Sigmoid colon (tissue), 4 donors: ENCODE data around the gene EEPD1.

Experiments
- CTCF ChIP-seq, 4 experiments: fragments of 450-650 bp in 3 of 4; fragments of 200-600 bp in 1 of 4; IDR thresholded peaks; one replicate each; pipeline ENCODE4 v1.5.1; 2016 to 2019; ENCODE audit warnings: antibody characterized with exemption in 4 of 4, mild to moderate bottlenecking in 3 of 4, moderate library complexity in 2 of 4
- EP300 ChIP-seq, 4 donors: sonication (generic); formaldehyde crosslinking; IDR thresholded peaks; one replicate each; pipeline ENCODE4 v1.6.1; 2017; ENCODE audit warnings: antibody characterized with exemption in 4 of 4
- POLR2A ChIP-seq, 2 donors: fragments of 450-650 bp; IDR thresholded peaks; one replicate each; pipeline ENCODE4 v1.6.1; 2016; ENCODE audit warnings: antibody characterized with exemption in 2 of 2, mild to moderate bottlenecking in 2 of 2, moderate library complexity in 2 of 2
- POLR2AphosphoS5 ChIP-seq, 4 donors: sonication (generic); formaldehyde crosslinking; IDR thresholded peaks; one replicate each; pipeline ENCODE4 v1.6.1; 2017; ENCODE audit warnings: antibody characterized with exemption in 4 of 4

DNA sequence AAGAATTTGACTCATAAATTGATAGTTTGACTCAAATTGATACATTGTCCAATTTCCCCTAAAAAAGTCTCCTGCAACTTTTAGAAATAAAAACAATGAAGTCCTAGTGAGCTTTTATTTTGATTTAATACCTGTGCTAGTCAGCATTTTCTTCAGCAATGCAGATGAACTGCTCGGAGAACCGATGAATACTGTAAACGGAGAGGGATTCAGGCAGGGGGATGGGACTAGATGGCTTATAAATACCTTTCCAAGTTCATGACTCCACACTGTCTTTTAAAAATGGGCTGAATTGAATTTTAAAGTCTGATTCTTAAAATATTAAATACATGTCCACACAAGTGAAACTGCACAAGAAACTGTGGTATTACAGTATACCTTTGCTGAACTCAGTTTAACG is 12.7 kb downstream of the EEPD1 start:
- TF ChIP-seq CTCF (IDR thresholded peaks at IDR 0.05) = no peak
- TF ChIP-seq POLR2A (IDR thresholded peaks at IDR 0.05) = no peak
- TF ChIP-seq POLR2AphosphoS5 (IDR thresholded peaks at IDR 0.05) = no peak
- TF ChIP-seq EP300 (IDR thresholded peaks at IDR 0.05) = no peak
